ENCODE data around the gene PCSK5.

Gene PCSK5

DNA sequence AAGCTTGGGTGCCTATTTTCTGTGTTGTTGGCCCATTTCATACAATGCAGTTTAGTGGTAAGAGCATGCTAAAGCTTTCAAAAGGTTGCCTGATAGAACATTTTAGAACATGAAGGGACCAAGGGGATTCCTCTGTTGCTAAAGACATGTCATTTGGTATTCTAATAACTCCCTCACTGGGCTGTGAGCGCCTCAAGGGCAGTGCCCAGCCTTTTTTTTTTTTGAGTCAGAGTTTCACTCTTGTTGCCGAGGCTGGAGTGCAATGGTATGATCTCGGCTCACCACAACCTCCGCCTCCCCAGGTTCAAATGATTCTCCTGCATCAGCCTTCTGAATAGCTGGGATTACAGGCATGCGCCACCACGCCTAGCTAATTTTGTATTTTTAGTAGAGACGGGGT, 77.1 kb downstream of the PCSK5 start:
- Histone ChIP-seq H3K79me2 (ENCODE audit: insufficient read depth, low read length) (no peaks in the 10 kb centered on the region), H3K9me2 (replicated peaks; ENCODE audit: insufficient read depth, low read length) (no peaks in the 10 kb centered on the region), H3F3A (ENCODE audit: insufficient read depth) (no peaks in the 10 kb centered on the region), H2AFZ (ENCODE audit: low read depth, low read length, severe bottlenecking) (no peak overlapping the region), H3K27ac (ENCODE audit: low read depth, low read length) (no peak overlapping the region), H3K27me3 (ENCODE audit: low read length) (no peaks in the 10 kb centered on the region), H3K9ac (ENCODE audit: low read length) (no peak overlapping the region), H3K4me2 (ENCODE audit: low read depth, low read length, poor library complexity, severe bottlenecking) (no peak overlapping the region), H3K4me3 (ENCODE audit: insufficient read depth, low read length, poor library complexity, severe bottlenecking) (no peak overlapping the region), H3K9me3 (ENCODE audit: insufficient read depth, low read length) (no peaks in the 10 kb centered on the region), H3K36me3 (ENCODE audit: low read length) (no peaks in the 10 kb centered on the region), H4K20me1 (ENCODE audit: low read depth, low read length) (no peaks in the 10 kb centered on the region)
- no peak for TF ChIP-seq EZH2phosphoT487 (conservative IDR thresholded peaks at IDR 0.05; ENCODE audit: low read length)
- TF ChIP-seq, protein P1, sequence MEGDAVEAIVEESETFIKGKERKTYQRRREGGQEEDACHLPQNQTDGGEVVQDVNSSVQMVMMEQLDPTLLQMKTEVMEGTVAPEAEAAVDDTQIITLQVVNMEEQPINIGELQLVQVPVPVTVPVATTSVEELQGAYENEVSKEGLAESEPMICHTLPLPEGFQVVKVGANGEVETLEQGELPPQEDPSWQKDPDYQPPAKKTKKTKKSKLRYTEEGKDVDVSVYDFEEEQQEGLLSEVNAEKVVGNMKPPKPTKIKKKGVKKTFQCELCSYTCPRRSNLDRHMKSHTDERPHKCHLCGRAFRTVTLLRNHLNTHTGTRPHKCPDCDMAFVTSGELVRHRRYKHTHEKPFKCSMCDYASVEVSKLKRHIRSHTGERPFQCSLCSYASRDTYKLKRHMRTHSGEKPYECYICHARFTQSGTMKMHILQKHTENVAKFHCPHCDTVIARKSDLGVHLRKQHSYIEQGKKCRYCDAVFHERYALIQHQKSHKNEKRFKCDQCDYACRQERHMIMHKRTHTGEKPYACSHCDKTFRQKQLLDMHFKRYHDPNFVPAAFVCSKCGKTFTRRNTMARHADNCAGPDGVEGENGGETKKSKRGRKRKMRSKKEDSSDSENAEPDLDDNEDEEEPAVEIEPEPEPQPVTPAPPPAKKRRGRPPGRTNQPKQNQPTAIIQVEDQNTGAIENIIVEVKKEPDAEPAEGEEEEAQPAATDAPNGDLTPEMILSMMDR (IDR thresholded peaks at IDR 0.05; ENCODE audit: insufficient read depth, low read length, poor library complexity, severe bottlenecking), result no peak

- H3K36me3 ChIP-seq (ENCODE audit: low read length), result no peaks in the 10 kb centered on the region
- no peak overlapping the region for H3K9ac ChIP-seq (ENCODE audit: low read length)
- H3K9me2 ChIP-seq (replicated peaks; ENCODE audit: insufficient read depth, low read length), result no peaks in the 10 kb centered on the region
- H3K27me3 ChIP-seq (ENCODE audit: low read length), result no peaks in the 10 kb centered on the region
- no peak overlapping the region for H2AFZ ChIP-seq (ENCODE audit: low read depth, low read length, severe bottlenecking)
- H4K20me1 ChIP-seq (ENCODE audit: low read depth, low read length), result no peaks in the 10 kb centered on the region
- TF ChIP-seq, protein P1 (IDR thresholded peaks at IDR 0.05; ENCODE audit: insufficient read depth, low read length, poor library complexity, severe bottlenecking), result no peak
- no peak for TF ChIP-seq EZH2phosphoT487 (conservative IDR thresholded peaks at IDR 0.05; ENCODE audit: low read length)
- H3K79me2 ChIP-seq (ENCODE audit: insufficient read depth, low read length), result no peaks in the 10 kb centered on the region
- H3K4me3 ChIP-seq (ENCODE audit: insufficient read depth, low read length, poor library complexity, severe bottlenecking), result no peak overlapping the region
- H3K9me3 ChIP-seq (ENCODE audit: insufficient read depth, low read length), result no peaks in the 10 kb centered on the region
- no peak overlapping the region for H3K4me2 ChIP-seq (ENCODE audit: low read depth, low read length, poor library complexity, severe bottlenecking)
- H3K27ac ChIP-seq (ENCODE audit: low read depth, low read length), result no peak overlapping the region
- no peaks in the 10 kb centered on the region for H3F3A ChIP-seq (ENCODE audit: insufficient read depth)
These were observed 83.7 kb downstream of the PCSK5 start for GRCh38 chr9:75974016-75974766.

- H2AFZ ChIP-seq (ENCODE audit: low read depth, low read length, severe bottlenecking), result no peak overlapping the region
- TF ChIP-seq, protein P1 (IDR thresholded peaks at IDR 0.05; ENCODE audit: insufficient read depth, low read length, poor library complexity, severe bottlenecking), result no peak
- TF ChIP-seq EZH2phosphoT487 (conservative IDR thresholded peaks at IDR 0.05; ENCODE audit: low read length), result no peak
- no peak overlapping the region for H3K4me3 ChIP-seq (ENCODE audit: insufficient read depth, low read length, poor library complexity, severe bottlenecking)
These were observed 84.6 kb downstream of the PCSK5 start for GRCh38 chr9:75975071-75975470.

More at GRCh38 chr9:75975071-75975470, 84.6 kb downstream of the PCSK5 start:
- no peak overlapping the region for H3K27ac ChIP-seq (ENCODE audit: low read depth, low read length)
- no peak overlapping the region for H3K4me2 ChIP-seq (ENCODE audit: low read depth, low read length, poor library complexity, severe bottlenecking)
- no peaks in the 10 kb centered on the region for H3K27me3 ChIP-seq (ENCODE audit: low read length)
- H4K20me1 ChIP-seq (ENCODE audit: low read depth, low read length), result no peaks in the 10 kb centered on the region
- no peak overlapping the region for H3K9ac ChIP-seq (ENCODE audit: low read length)
- H3K36me3 ChIP-seq (ENCODE audit: low read length), result no peaks in the 10 kb centered on the region
- H3K79me2 ChIP-seq (ENCODE audit: insufficient read depth, low read length), result no peaks in the 10 kb centered on the region
- H3K9me2 ChIP-seq (replicated peaks; ENCODE audit: insufficient read depth, low read length), result no peaks in the 10 kb centered on the region
- H3F3A ChIP-seq (ENCODE audit: insufficient read depth), result no peaks in the 10 kb centered on the region
- H3K9me3 ChIP-seq (ENCODE audit: insufficient read depth, low read length), result no peaks in the 10 kb centered on the region
